ENCODE results near the gene HOXB6. TPM values are rescaled to one million over a fixed set of nuclear protein-coding genes. Genes with fewer than 3 reads are reported as not detected.

The HOXB6 gene
- total RNA-seq, 2 donors from 2014 or later, result 0.16 TPM; not detected in 1

DNA sequence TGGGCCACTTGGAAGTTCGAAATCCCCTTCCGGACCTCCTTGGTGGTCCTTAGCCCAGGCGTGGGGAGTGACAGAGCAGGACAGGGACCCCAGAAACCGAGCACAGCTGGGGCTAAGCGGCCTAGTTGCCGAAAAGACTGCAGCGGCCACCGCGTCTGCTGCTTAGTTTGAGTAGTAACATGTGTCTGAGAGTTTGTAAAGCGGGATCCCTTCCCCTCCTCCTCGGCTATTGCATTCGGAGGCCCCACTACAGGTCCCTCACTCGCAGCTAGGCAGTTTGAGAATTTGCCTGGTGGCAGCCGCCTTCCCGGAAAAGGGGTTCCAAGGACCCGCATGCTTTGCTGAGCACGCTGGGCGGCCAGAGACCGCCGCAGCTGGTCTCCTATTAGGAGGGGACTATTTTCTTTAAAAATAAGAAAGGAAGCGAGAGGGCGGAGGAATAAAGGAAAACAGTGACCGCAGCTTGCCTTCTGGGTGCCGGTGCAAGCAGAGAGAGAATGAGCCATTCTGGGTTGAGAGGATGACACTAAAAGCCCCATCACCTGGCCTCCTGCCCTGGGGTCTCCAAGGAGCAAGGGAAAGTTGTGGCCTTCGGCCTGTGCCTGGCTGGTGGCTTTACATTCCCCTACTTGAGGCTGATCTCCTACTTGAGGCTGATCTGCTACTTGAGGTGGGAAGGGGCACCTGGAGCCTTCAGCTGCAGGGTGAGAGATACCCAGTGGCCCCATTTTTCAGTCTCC, 10.1 kb downstream of the HOXB6 start:
- DNase-seq (ENCODE audit: low spot score in 2 of 2), result no peak
- ATAC-seq, result no peak
- H3K9me3 Mint-ChIP-seq, result no peaks in the 10 kb centered on the region
- H3K27ac Mint-ChIP-seq, result no peak overlapping the region
- H3K36me3 Mint-ChIP-seq, result peaks cover 0 to 4% of the 10 kb centered on the region in 2 donors

GRCh38 chr17:48593840-48594537, 10.8 kb downstream of the HOXB6 start:
- ATAC-seq, result peak; percentile 65 to 66
- DNase-seq (ENCODE audit: low spot score in 2 of 2), result peak; percentile 72 to 95
- peaks cover 0 to 4% of the 10 kb centered on the region in 2 donors for H3K36me3 Mint-ChIP-seq
- no peaks in the 10 kb centered on the region for H3K9me3 Mint-ChIP-seq
- H3K27ac Mint-ChIP-seq, result no peak overlapping the region

GRCh38 chr17:48593126-48593829, 11.5 kb downstream of the HOXB6 start, which contains the start of gene HOXB5:
TSS of gene HOXB5 (minus strand) at chr17:48593779. CDS start at chr17:48593682, 97 bp downstream.
- ATAC-seq (peak; percentile 32 to 42), DNase-seq (ENCODE audit: low spot score in 2 of 2) (no peak)
- Mint-ChIP-seq H3K36me3 (peaks cover 0 to 4% of the 10 kb centered on the region in 2 donors), H3K9me3 (no peaks in the 10 kb centered on the region), H3K27ac (no peak within 1 kb of the TSS)

GRCh38 chr17:48592577-48592976, 12.2 kb downstream of the HOXB6 start:
- DNase-seq (ENCODE audit: low spot score in 2 of 2), result no peak

DNA sequence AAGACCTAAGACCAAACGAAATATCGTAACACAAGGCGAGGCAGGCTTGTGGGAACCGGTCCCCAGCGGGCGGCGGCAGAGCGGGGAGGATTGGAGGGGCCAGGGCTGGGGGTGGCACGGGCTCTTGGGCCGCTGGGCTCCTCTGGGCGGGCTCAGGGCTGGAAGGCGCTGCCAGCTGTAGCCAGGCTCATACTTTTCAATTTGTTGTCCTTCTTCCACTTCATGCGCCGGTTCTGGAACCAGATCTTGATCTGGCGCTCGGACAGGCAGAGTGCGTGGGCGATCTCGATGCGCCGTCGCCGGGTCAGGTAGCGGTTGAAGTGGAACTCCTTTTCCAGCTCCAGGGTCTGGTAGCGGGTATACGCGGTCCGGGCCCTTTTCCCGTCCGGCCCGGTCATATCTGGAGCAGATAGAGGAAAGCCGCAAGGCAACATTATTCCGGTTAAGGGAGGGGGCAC, 12.7 kb downstream of the HOXB6 start:
- no peak for DNase-seq (ENCODE audit: low spot score in 2 of 2)
- Mint-ChIP-seq H3K27ac (no peak overlapping the region), H3K36me3 (peaks cover 0 to 4% of the 10 kb centered on the region in 2 donors), H3K9me3 (no peaks in the 10 kb centered on the region)
- no peak for ATAC-seq

More at GRCh38 chr17:48592577-48592976, 12.2 kb downstream of the HOXB6 start:
- peak in 1 of 2 donors; percentile 35 for ATAC-seq
- Mint-ChIP-seq H3K36me3 (peaks cover 0 to 4% of the 10 kb centered on the region in 2 donors), H3K9me3 (no peaks in the 10 kb centered on the region), H3K27ac (no peak overlapping the region)

- ATAC-seq (no peak), DNase-seq (ENCODE audit: low spot score in 2 of 2) (no peak)
- Mint-ChIP-seq H3K27ac (no peak overlapping the region), H3K9me3 (no peaks in the 10 kb centered on the region), H3K36me3 (peaks cover 0 to 4% of the 10 kb centered on the region in 2 donors)
These were observed 13.3 kb downstream of the HOXB6 start for GRCh38 chr17:48591255-48592056.

DNA sequence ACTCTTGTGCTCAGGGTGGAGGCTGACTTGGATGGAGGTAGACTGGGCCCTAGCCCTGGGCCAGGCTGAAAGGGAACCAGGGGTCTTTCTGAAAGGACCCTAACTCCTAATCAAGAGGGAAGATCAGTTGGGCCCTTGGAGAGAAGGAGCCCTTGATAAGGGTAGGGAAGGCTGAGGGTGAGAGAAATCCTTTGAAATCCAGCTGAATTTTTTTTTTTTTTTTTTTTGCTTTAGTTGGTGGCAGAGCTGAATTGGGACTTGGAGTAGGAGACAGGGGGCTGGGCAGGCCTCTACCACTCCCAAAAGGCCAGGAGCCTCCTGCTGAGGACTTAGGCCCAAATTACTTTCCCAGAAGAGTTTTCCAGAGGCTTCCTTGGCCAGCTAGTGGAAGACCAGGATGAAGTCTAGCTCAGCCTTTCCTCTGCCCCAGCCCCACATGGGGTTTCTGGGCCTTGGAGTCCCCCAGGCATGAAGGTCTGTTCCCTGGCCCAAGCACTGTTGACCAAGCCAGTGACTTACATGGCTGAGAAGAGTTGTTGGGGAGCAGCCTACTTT, 14.1 kb downstream of the HOXB6 start:
- Mint-ChIP-seq H3K36me3 (peaks cover 4% of the 10 kb centered on the region in 2 donors), H3K27ac (no peak overlapping the region), H3K9me3 (no peaks in the 10 kb centered on the region)
- DNase-seq (ENCODE audit: low spot score in 2 of 2) (no peak), ATAC-seq (no peak)

GRCh38 chr17:48589831-48590606, 14.8 kb downstream of the HOXB6 start, which contains the start of gene HOXB3:
TSS of gene HOXB3 (minus strand) at chr17:48590241. CDS start at chr17:48552474, 37,767 bp downstream.
- ATAC-seq (no peak), DNase-seq (ENCODE audit: low spot score in 2 of 2) (no peak)
- Mint-ChIP-seq H3K27ac (no peak within 1 kb of the TSS), H3K36me3 (peaks cover 0 to 4% of the 10 kb centered on the region in 2 donors), H3K9me3 (no peaks in the 10 kb centered on the region)

DNA sequence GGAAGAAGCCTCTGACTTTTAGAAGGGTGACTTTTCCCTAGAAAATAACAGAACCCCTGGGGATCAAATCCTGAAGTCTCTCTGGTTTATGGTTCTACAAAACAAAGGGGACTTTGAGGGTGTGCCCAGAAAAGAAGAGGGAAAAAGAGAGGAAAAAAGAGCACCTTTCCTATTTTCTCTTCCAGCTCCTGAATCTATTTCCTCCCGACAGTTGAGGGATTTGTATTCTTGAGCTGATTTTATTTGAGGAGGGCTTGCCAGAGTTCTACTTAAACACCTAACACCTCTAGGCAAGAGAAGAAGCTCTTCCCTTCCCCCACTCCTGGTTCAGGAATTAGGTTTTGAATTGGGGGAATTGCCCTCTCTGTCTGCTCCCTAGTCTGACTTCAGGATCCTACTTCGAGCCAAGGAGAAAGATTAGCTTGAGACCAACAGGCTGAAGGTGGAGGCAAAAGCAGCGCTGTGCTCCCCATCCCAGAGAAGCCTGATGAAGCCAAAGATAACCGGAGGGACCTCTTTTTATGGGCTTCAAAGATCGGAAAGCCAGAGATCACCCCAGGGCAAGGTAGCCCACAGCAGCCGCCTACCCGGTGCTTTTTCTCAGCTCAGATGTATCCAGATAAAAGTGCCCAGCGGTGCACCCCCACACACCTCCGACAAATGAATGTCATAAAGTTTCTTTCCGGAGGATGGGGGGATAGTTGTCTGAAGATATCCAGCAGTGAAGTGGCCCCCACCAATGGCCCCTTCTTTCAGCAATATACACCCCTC, 15.5 kb downstream of the HOXB6 start:
- peaks cover 0 to 4% of the 10 kb centered on the region in 2 donors for H3K36me3 Mint-ChIP-seq
- DNase-seq (ENCODE audit: low spot score in 2 of 2) (no peak), ATAC-seq (no peak)
- H3K27ac Mint-ChIP-seq, result no peak overlapping the region
- no peaks in the 10 kb centered on the region for H3K9me3 Mint-ChIP-seq

DNA sequence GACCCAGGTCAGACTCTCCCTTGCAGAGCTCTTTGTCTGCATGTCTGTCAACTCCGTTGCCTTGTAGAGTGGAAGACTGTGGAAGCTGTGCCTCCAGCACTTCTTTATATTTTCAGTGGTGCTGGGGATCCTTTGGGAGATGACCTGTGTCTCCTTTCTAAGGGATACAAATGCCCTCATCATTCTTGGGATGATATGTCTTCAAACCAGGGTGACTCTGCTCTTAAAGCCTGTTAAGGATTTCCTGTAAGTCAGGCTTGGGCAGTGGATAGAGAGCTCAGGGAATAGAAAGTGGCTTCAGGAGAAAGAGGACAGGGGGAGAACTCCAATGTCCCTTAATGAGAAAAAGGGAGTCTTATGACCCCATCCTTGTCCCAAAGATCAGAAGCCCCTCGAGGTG, 16.3 kb downstream of the HOXB6 start:
- DNase-seq (ENCODE audit: low spot score in 2 of 2) (no peak), ATAC-seq (no peak)
- Mint-ChIP-seq H3K27ac (no peak overlapping the region), H3K9me3 (no peaks in the 10 kb centered on the region), H3K36me3 (peaks cover 0 to 4% of the 10 kb centered on the region in 2 donors)

- Mint-ChIP-seq H3K27ac (no peak overlapping the region), H3K36me3 (peaks cover 0 to 4% of the 10 kb centered on the region in 2 donors), H3K9me3 (no peaks in the 10 kb centered on the region)
- no peak for DNase-seq (ENCODE audit: low spot score in 2 of 2)
- no peak for ATAC-seq
These were observed 16.7 kb downstream of the HOXB6 start for GRCh38 chr17:48588074-48588415.

- ATAC-seq, result no peak
- H3K27ac Mint-ChIP-seq, result no peak overlapping the region
- no peak for DNase-seq (ENCODE audit: low spot score in 2 of 2)
- no peaks in the 10 kb centered on the region for H3K9me3 Mint-ChIP-seq
- H3K36me3 Mint-ChIP-seq, result peaks cover 0 to 4% of the 10 kb centered on the region in 2 donors
These were observed 17.3 kb downstream of the HOXB6 start for GRCh38 chr17:48587276-48588073.

GRCh38 chr17:48586355-48587258, 18.2 kb downstream of the HOXB6 start:
- no peak overlapping the region for H3K27ac Mint-ChIP-seq

More at GRCh38 chr17:48586355-48587258, 18.2 kb downstream of the HOXB6 start:
- Mint-ChIP-seq H3K9me3 (no peaks in the 10 kb centered on the region), H3K36me3 (peaks cover 0 to 4% of the 10 kb centered on the region in 2 donors)
- ATAC-seq (no peak), DNase-seq (ENCODE audit: low spot score in 2 of 2) (no peak)
